B cell (primary cell): ENCODE results near the gene FANCL. TPM values are rescaled to one million over a fixed set of nuclear protein-coding genes. Genes with fewer than 3 reads are reported as not detected.

Experiments used
- ATAC-seq: fragments of 200-7000 bp; cut with Tn5 transposase; one replicate; pipeline ENCODE4 v1.10.0; 2021; ENCODE audit warnings: low read depth, mild to moderate bottlenecking, moderate number of reproducible peaks, moderate library complexity
- CTCF ChIA-PET: fragments of 350-600 bp; sonication (Branson Sonifier 250); formaldehyde crosslinking; loops from one replicate; lab custom pipeline; 2021; ENCODE audit warnings: antibody characterized with exemption, inconsistent platforms; lab: Charles Lee
- POLR2A ChIA-PET: fragments of 350-600 bp; sonication (Branson Sonifier 250); formaldehyde crosslinking; loops from one replicate; lab custom pipeline; 2021; ENCODE audit warnings: antibody characterized with exemption; lab: Charles Lee
- DNase-seq: peaks from one replicate; pipeline ENCODE4 v3.0.0; 2013
- H2AFZ ChIP-seq: 2 replicates; pipeline ENCODE4 v1.6.1; 2012; ENCODE audit warnings: mild to moderate bottlenecking, low read depth, low read length; ENCODE audit not compliant: insufficient read depth, poor library complexity, severe bottlenecking
- H3K27ac ChIP-seq, 2 donors: 1 replicate in 1 of 2; 2 replicates in 1 of 2; pipeline ENCODE4 v1.5.1; 2012 to 2013; ENCODE audit warnings: low read length in 2 of 2, mild to moderate bottlenecking in 2 of 2, moderate library complexity in 1 of 2
- H3K27me3 ChIP-seq, 4 experiments: fragments of 200-600 bp in 1 of 4; sonication (generic) in 1 of 4; replicated peaks in 1 of 4; 1 replicate in 2 of 4; 2 replicates in 2 of 4; pipeline versions ENCODE4 v1.6.1 to v1.7.0; 2013 to 2016; ENCODE audit warnings: low read length in 3 of 4, mild to moderate bottlenecking in 2 of 4, mixed read lengths in 1 of 4, moderate library complexity in 1 of 4; ENCODE audit not compliant: insufficient read depth in 4 of 4, control insufficient read depth in 3 of 4; ENCODE audit errors: control extremely low read depth in 1 of 4
- H3K36me3 ChIP-seq, 2 experiments: replicated peaks in 1 of 2; 1 replicate in 1 of 2; 2 replicates in 1 of 2; pipeline versions ENCODE4 v1.6.1 to v1.7.1; 2013; ENCODE audit warnings: low read length in 1 of 2; ENCODE audit not compliant: insufficient read depth in 2 of 2, control insufficient read depth in 1 of 2; ENCODE audit errors: control extremely low read depth in 1 of 2, extremely low read depth in 1 of 2
- H3K4me1 ChIP-seq, 2 donors: fragments of 200-600 bp in 1 of 2; sonication (generic) in 1 of 2; 1 replicate in 1 of 2; 2 replicates in 1 of 2; pipeline versions ENCODE4 v1.5.1 to v1.6.1; 2013 to 2017; ENCODE audit warnings: low read length in 2 of 2; ENCODE audit not compliant: control insufficient read depth in 2 of 2, insufficient read depth in 2 of 2
- H3K4me2 ChIP-seq: replicated peaks from 2 replicates; pipeline ENCODE3; 2012; ENCODE audit warnings: mild to moderate bottlenecking, low read depth, low read length; ENCODE audit not compliant: poor library complexity, severe bottlenecking
- H3K4me3 ChIP-seq, 5 experiments: fragments of 200-600 bp in 1 of 5; sonication (generic) in 1 of 5; 1 replicate in 3 of 5; 2 replicates in 2 of 5; pipeline versions ENCODE4 v1.5.1 to v1.7.0; 2011 to 2016; ENCODE audit warnings: low read length in 4 of 5, mild to moderate bottlenecking in 4 of 5, low read depth in 2 of 5, control low read depth in 1 of 5, moderate library complexity in 1 of 5; ENCODE audit not compliant: insufficient read depth in 1 of 5; ENCODE audit errors: control extremely low read depth in 1 of 5, extremely low read depth in 1 of 5
- H3K79me2 ChIP-seq: fragments of 200-600 bp; sonication (generic); one replicate; pipeline ENCODE4 v1.6.0; 2016; ENCODE audit warnings: low read length; ENCODE audit not compliant: control insufficient read depth, insufficient read depth
- H3K9ac ChIP-seq: fragments of 200-600 bp; sonication (generic); 2 replicates; pipeline ENCODE4 v1.6.1; 2017; ENCODE audit warnings: mild to moderate bottlenecking, low read length, moderate library complexity
- H3K9me3 ChIP-seq, 3 donors: one replicate each; pipeline versions ENCODE4 v1.6.1 to v1.7.1; 2013; ENCODE audit warnings: low read length in 2 of 3; ENCODE audit not compliant: control insufficient read depth in 2 of 3, insufficient read depth in 1 of 3; ENCODE audit errors: control extremely low read depth in 1 of 3
- H4K20me1 ChIP-seq: 2 replicates; pipeline ENCODE4 v1.6.0; 2012; ENCODE audit warnings: mild to moderate bottlenecking, low read length; ENCODE audit not compliant: insufficient read depth, control insufficient read depth, poor library complexity, severe bottlenecking
- H3K27ac Mint-ChIP-seq: one replicate; pipeline ENCODE4 v1.8.0; 2021; ENCODE audit warnings: mixed read lengths
- H3K27me3 Mint-ChIP-seq: one replicate; pipeline ENCODE4 v1.8.0; 2021; ENCODE audit warnings: mixed read lengths
- H3K4me1 Mint-ChIP-seq: one replicate; pipeline ENCODE4 v1.8.0; 2021; ENCODE audit warnings: mixed read lengths
- H3K4me3 Mint-ChIP-seq: one replicate; pipeline ENCODE4 v1.8.0; 2021; ENCODE audit warnings: mixed read lengths
- H3K9me3 Mint-ChIP-seq: one replicate; pipeline ENCODE4 v1.8.0; 2022; ENCODE audit warnings: mixed read lengths; ENCODE audit not compliant: insufficient read depth
- CTCF ChIP-seq: fragments of 200-600 bp; IDR thresholded peaks from one replicate; pipeline ENCODE4 v1.8.0; 2022; ENCODE audit warnings: antibody characterized with exemption, mild to moderate bottlenecking
- EZH2 ChIP-seq: IDR thresholded peaks from 2 replicates; pipeline ENCODE4 v1.6.1; 2012; ENCODE audit warnings: borderline replicate concordance, low read depth, mild to moderate bottlenecking, moderate library complexity, low read length; ENCODE audit not compliant: insufficient read depth, poor library complexity, severe bottlenecking
- WGBS: methylation state at CpG from one replicate; pipeline ENCODE4 v1.1.5; 2013; ENCODE audit warnings: missing lambda C conversion rate; ENCODE audit not compliant: insufficient coverage; 5-methylcytosine and 5-hydroxymethylcytosine counted together
- intact Hi-C: fragments of 100-400 bp; cut with micrococcal nuclease; formaldehyde crosslinking; loops from one replicate; pipeline ENCODE4 v1.10.0; 2022
- polyA plus RNA-seq: library from polyadenylated mRNA; depleted of rRNA; stranded (reverse); fragments of >200 nt; gene quantifications from 2 replicates; pipeline ENCODE4 v1.2.3, GENCODE V29; 2012
- total RNA-seq, 2 donors: library from RNA; stranded (reverse); fragments of 120-200 nt in 1 of 2; gene quantifications; 1 replicate in 1 of 2; 2 replicates in 1 of 2; pipeline versions ENCODE4 v1.2.3 to v1.2.4, GENCODE V29; 2013 to 2022

Gene FANCL
- total and polyA plus RNA-seq, 2 donors (not counting 1 experiment from before 2014, with no cell fraction given): 9.1 to 31.7 TPM

- Mint-ChIP-seq H3K4me3 (no peak overlapping the region), H3K27ac (no peak overlapping the region), H3K4me1 (peaks cover 37% of the 10 kb centered on the region), H3K9me3 (no peaks in the 10 kb centered on the region), H3K27me3 (no peaks in the 10 kb centered on the region)
- no peaks in the 10 kb centered on the region for H3K36me3 ChIP-seq
- H3K27ac ChIP-seq: no peak overlapping the region
- ATAC-seq (no peak), DNase-seq (no peak)
- TF ChIP-seq CTCF: no peak
- TF ChIP-seq EZH2: no peak
- no peaks in the 10 kb centered on the region for H3K27me3 ChIP-seq
- CTCF ChIA-PET: no interaction called here
- no peak overlapping the region for H3K4me2 ChIP-seq
- intact Hi-C loops: no loop called here
- H3K4me1 ChIP-seq: peaks cover 6 to 15% of the 10 kb centered on the region in 2 donors
- no CpG with 5 or more reads among the region's 2 CpGs for WGBS
- no peaks in the 10 kb centered on the region for H3K9me3 ChIP-seq
- POLR2A ChIA-PET: interaction anchor here (0.7 kb wide), 1 partner anchor 315 kb away, joined by 4 read pairs; no protein-coding TSS in a partner anchor
- H2AFZ ChIP-seq: no peak overlapping the region
- peaks cover 35% of the 10 kb centered on the region for H3K79me2 ChIP-seq
- H3K9ac ChIP-seq: no peak overlapping the region
- no peak overlapping the region for H3K4me3 ChIP-seq
- H4K20me1 ChIP-seq: no peaks in the 10 kb centered on the region
These were observed 5.1 kb downstream of the FANCL start for GRCh38 chr2:58235984-58236383.

GRCh38 chr2:58235170-58235569 is 6.0 kb downstream of the FANCL start:
- Histone ChIP-seq H4K20me1 (no peaks in the 10 kb centered on the region), H3K36me3 (no peaks in the 10 kb centered on the region), H3K27ac (no peak overlapping the region), H3K4me3 (no peak overlapping the region), H3K9ac (no peak overlapping the region), H3K4me2 (no peak overlapping the region), H3K9me3 (no peaks in the 10 kb centered on the region), H3K27me3 (no peaks in the 10 kb centered on the region), H3K79me2 (peaks cover 28% of the 10 kb centered on the region), H3K4me1 (peaks cover 1 to 10% of the 10 kb centered on the region in 2 donors), H2AFZ (no peak overlapping the region)
- 100% methylated on average over 3 of the region's 3 CpGs for WGBS
- DNase-seq (no peak), ATAC-seq (no peak)
- ChIA-PET CTCF (no interaction called here), POLR2A (no interaction called here)
- H3K9me3 Mint-ChIP-seq: no peaks in the 10 kb centered on the region
- intact Hi-C loops: no loop called here
- no peaks in the 10 kb centered on the region for H3K27me3 Mint-ChIP-seq
- H3K4me1 Mint-ChIP-seq: peaks cover 30% of the 10 kb centered on the region
- H3K27ac Mint-ChIP-seq: no peak overlapping the region
- H3K4me3 Mint-ChIP-seq: no peak overlapping the region
- TF ChIP-seq EZH2: no peak
- TF ChIP-seq CTCF: no peak
